DMS53 treated with DMSO at 0.1 percent for 48 hours (cell line): ENCODE measurements around the gene FGFR3.
"Not testable (repeated sequence)": the region's sequence is repeated elsewhere in the genome, so short reads cannot be mapped to it uniquely, and the experiment has no call there.

ENCODE experiments used
- DNase-seq: peaks from one replicate; lab custom pipeline; 2025; ENCODE audit not compliant: unreplicated experiment; lab: John Stamatoyannopoulos, UW

The FGFR3 gene

GRCh38 chr4:1815096-1815996 is 22.3 kb downstream of the FGFR3 start:
- no peak for DNase-seq

- DNase-seq, result no peak
Measured at GRCh38 chr4:1815997-1816860, 23.1 kb downstream of the FGFR3 start.

- DNase-seq, result no peak
Measured at GRCh38 chr4:1819284-1819683, 26.2 kb downstream of the FGFR3 start.

- no peak for DNase-seq
Measured at GRCh38 chr4:1819816-1820215, 26.7 kb downstream of the FGFR3 start.

GRCh38 chr4:1821679-1822567 is 28.8 kb downstream of the FGFR3 start:
- DNase-seq, result no peak

GRCh38 chr4:1822568-1823544 is 29.8 kb downstream of the FGFR3 start:
- no peak for DNase-seq

- DNase-seq, result no peak
Measured at GRCh38 chr4:1823545-1823932, 30.4 kb downstream of the FGFR3 start.

- DNase-seq, result no peak
Measured at GRCh38 chr4:1824746-1825145, 31.7 kb downstream of the FGFR3 start.

GRCh38 chr4:1825326-1825725 is 32.2 kb downstream of the FGFR3 start:
- DNase-seq, result no peak

- no peak for DNase-seq
Measured at GRCh38 chr4:1826531-1827350, 33.6 kb downstream of the FGFR3 start.

GRCh38 chr4:1830234-1830633 is 37.1 kb downstream of the FGFR3 start:
- DNase-seq, result no peak

GRCh38 chr4:1830642-1831228 is 37.6 kb downstream of the FGFR3 start:
- no peak for DNase-seq

- no peak for DNase-seq
Measured at GRCh38 chr4:1831331-1831730, 38.2 kb downstream of the FGFR3 start.

GRCh38 chr4:1832690-1833089 is 39.6 kb downstream of the FGFR3 start:
- no peak for DNase-seq

GRCh38 chr4:1833307-1834046 is 40.4 kb downstream of the FGFR3 start:
- no peak for DNase-seq

- no peak for DNase-seq
Measured at GRCh38 chr4:1834047-1834775, 41.1 kb downstream of the FGFR3 start.

- DNase-seq, result not testable (repeated sequence)
Measured at GRCh38 chr4:1835836-1836235, 42.7 kb downstream of the FGFR3 start.
